Peyer's patch (tissue), 4 donors: ENCODE results near the gene CRTC1.

Experiments
- CTCF ChIP-seq, 6 experiments: fragments of 450-650 bp in 4 of 6; fragments of 200-600 bp in 2 of 6; sonication (generic) in 1 of 6; IDR thresholded peaks; one replicate each; pipeline ENCODE4 v1.5.1; 2017 to 2019; ENCODE audit warnings: antibody characterized with exemption in 6 of 6, mild to moderate bottlenecking in 3 of 6, moderate library complexity in 1 of 6
- POLR2A ChIP-seq, 2 donors: fragments of 450-650 bp; IDR thresholded peaks; one replicate each; pipeline ENCODE4 v1.5.1; 2017; ENCODE audit warnings: antibody characterized with exemption in 2 of 2, mild to moderate bottlenecking in 2 of 2, moderate library complexity in 2 of 2

- TF ChIP-seq CTCF (IDR thresholded peaks at IDR 0.05) = no peak
- no peak for TF ChIP-seq POLR2A (IDR thresholded peaks at IDR 0.05)
Observed at GRCh38 chr19:18828786-18829185, 145.3 kb downstream of the CRTC1 start.
